ENCODE data around the gene ZNF335.

DNA sequence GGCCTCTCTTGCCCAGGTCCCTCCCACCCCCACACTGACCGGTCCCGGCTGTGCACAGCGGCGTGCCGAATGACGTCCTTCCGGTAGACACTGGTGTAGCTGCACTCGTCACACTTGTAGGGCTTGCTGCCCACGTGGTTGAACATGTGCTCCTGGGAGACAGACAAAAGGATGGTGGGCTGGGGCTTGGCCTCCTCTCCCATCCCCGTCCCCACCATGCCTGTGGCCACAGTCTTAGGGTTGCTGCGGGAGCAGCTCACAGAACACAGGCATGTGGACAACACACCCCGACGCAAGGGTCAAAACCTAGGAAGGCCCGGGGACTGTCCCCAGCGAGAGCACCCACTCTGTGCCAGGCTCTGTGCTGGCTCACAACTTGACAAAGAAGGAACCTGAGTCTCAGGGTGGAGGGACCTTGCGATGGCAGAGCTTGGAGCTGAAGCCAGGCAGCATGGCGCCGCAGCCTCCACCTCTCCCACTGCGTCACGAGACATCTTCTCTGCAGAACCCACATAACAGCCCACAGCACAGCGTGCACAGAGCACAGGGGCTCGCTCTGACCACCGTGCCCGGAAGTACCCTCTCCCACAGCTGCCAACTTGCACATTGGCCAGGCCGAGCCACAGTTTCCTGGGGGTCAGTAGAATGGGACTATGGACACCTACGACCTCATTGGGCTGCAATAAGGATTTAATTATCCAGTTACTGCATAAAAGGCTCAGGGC is 9.8 kb downstream of the ZNF335 start:
- no peak for TF ChIP-seq SMC3 (IDR thresholded peaks at IDR 0.05; ENCODE audit: low read length)
- TF ChIP-seq, protein P1, sequence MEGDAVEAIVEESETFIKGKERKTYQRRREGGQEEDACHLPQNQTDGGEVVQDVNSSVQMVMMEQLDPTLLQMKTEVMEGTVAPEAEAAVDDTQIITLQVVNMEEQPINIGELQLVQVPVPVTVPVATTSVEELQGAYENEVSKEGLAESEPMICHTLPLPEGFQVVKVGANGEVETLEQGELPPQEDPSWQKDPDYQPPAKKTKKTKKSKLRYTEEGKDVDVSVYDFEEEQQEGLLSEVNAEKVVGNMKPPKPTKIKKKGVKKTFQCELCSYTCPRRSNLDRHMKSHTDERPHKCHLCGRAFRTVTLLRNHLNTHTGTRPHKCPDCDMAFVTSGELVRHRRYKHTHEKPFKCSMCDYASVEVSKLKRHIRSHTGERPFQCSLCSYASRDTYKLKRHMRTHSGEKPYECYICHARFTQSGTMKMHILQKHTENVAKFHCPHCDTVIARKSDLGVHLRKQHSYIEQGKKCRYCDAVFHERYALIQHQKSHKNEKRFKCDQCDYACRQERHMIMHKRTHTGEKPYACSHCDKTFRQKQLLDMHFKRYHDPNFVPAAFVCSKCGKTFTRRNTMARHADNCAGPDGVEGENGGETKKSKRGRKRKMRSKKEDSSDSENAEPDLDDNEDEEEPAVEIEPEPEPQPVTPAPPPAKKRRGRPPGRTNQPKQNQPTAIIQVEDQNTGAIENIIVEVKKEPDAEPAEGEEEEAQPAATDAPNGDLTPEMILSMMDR (CRISPR knock-in tag; IDR thresholded peaks at IDR 0.05): no peak
- TF ChIP-seq ZSCAN29 (CRISPR knock-in tag; conservative IDR thresholded peaks at IDR 0.05): no peak
- no peak for TF ChIP-seq HNF4G (IDR thresholded peaks at IDR 0.05; ENCODE audit: borderline replicate concordance, low read depth, low read length)
- no peak for TF ChIP-seq HNF4G (CRISPR knock-in tag; IDR thresholded peaks at IDR 0.05; ENCODE audit: borderline replicate concordance, low read depth)
- TF ChIP-seq MYNN (CRISPR knock-in tag; IDR thresholded peaks at IDR 0.05; ENCODE audit: low read depth): no peak
- no peak for TF ChIP-seq ADNP (CRISPR knock-in tag; IDR thresholded peaks at IDR 0.05)
- TF ChIP-seq AHR (CRISPR knock-in tag; IDR thresholded peaks at IDR 0.05): no peak
- TF ChIP-seq SRSF1 (optimal IDR thresholded peaks at IDR 0.05; ENCODE audit: low read depth, low read length): no peak
- TF ChIP-seq ZNF773 (CRISPR knock-in tag; IDR thresholded peaks at IDR 0.05; ENCODE audit: borderline replicate concordance): no peak
- TF ChIP-seq HNRNPLL (IDR thresholded peaks at IDR 0.05; ENCODE audit: low read depth, low read length, poor library complexity, severe bottlenecking): no peak
- no peak for TF ChIP-seq FOSL2 (CRISPR knock-in tag; IDR thresholded peaks at IDR 0.05)
- no peak for TF ChIP-seq POLR2A (IDR thresholded peaks at IDR 0.05; ENCODE audit: insufficient read depth in 1 of 2, low read depth in 2 of 2, low read length in 2 of 2)
- TF ChIP-seq ESRRA (CRISPR knock-in tag; IDR thresholded peaks at IDR 0.05; ENCODE audit: low read depth): no peak

All from HepG2 (cell line).